SU-DHL-6 (cell line): ENCODE data around the gene HMCN2.

Experiments
- H2AFZ ChIP-seq: fragments of 200-600 bp; sonication (generic); 2 replicates; pipeline ENCODE4 v1.6.1; 2014; ENCODE audit warnings: low read depth, mild to moderate bottlenecking, moderate library complexity, mixed read lengths, antibody characterized with exemption, low read length; ENCODE audit not compliant: severe bottlenecking
- H3F3A ChIP-seq: fragments of 200-600 bp; shearing (Covaris generic); 2 replicates; pipeline ENCODE4 v1.6.0; 2016; ENCODE audit warnings: antibody characterized with exemption, mild to moderate bottlenecking; ENCODE audit not compliant: insufficient read depth
- H3K27ac ChIP-seq: fragments of 200-600 bp; sonication (generic); 2 replicates; pipeline ENCODE4 v1.5.1; 2016; ENCODE audit warnings: low read depth, mild to moderate bottlenecking, low read length, moderate library complexity, mixed read lengths
- H3K27me3 ChIP-seq: fragments of 200-600 bp; sonication (generic), shearing (Covaris generic); 2 replicates; pipeline ENCODE4 v1.6.0; 2014; ENCODE audit warnings: mild to moderate bottlenecking, low read length
- H3K36me3 ChIP-seq: fragments of 200-600 bp; sonication (generic); 2 replicates; pipeline ENCODE4 v1.6.1; 2014; ENCODE audit warnings: mild to moderate bottlenecking, low read length, mixed read lengths
- H3K4me2 ChIP-seq: fragments of 300-600, 200-600 bp; shearing (Covaris generic), sonication (generic); 2 replicates; pipeline ENCODE4 v1.6.0; 2014; ENCODE audit warnings: low read length, low read depth, mild to moderate bottlenecking; ENCODE audit not compliant: poor library complexity, severe bottlenecking
- H3K4me3 ChIP-seq: fragments of 200-600 bp; sonication (generic); 2 replicates; pipeline ENCODE4 v1.5.1; 2014; ENCODE audit warnings: antibody characterized with exemption, low read length, mild to moderate bottlenecking, mixed read lengths; ENCODE audit not compliant: insufficient read depth, poor library complexity, severe bottlenecking
- H3K79me2 ChIP-seq: fragments of 200-600 bp; sonication (generic); 2 replicates; pipeline ENCODE4 v1.6.1; 2014; ENCODE audit warnings: mild to moderate bottlenecking, low read length, moderate library complexity; ENCODE audit not compliant: insufficient read depth
- H3K9ac ChIP-seq: fragments of 200-600 bp; sonication (generic); 2 replicates; pipeline ENCODE4 v1.7.0; 2014; ENCODE audit warnings: mild to moderate bottlenecking, low read length
- H3K9me2 ChIP-seq: fragments of 200-600 bp; sonication (generic); replicated peaks from 2 replicates; pipeline ENCODE4 v1.6.1; 2014; ENCODE audit warnings: low read length; ENCODE audit not compliant: insufficient read depth
- H3K9me3 ChIP-seq: fragments of 200-600 bp; sonication (generic); 2 replicates; pipeline ENCODE4 v1.6.1; 2014; ENCODE audit warnings: low read length, mixed read lengths; ENCODE audit not compliant: insufficient read depth
- H4K20me1 ChIP-seq: fragments of 200-600 bp; sonication (generic); 2 replicates; pipeline ENCODE4 v1.6.1; 2014; ENCODE audit warnings: low read depth, mild to moderate bottlenecking, antibody characterized with exemption, low read length, moderate library complexity, mixed read lengths
- CTCF ChIP-seq: fragments of 200-600 bp; sonication (generic); IDR thresholded peaks from one replicate; pipeline ENCODE4 v1.5.1; 2017; ENCODE audit warnings: antibody characterized with exemption, mild to moderate bottlenecking, low read length, moderate library complexity; ENCODE audit not compliant: insufficient read depth, poor library complexity, severe bottlenecking
- EZH2phosphoT487 ChIP-seq: fragments of 200-600 bp; sonication (generic), shearing (Covaris generic); conservative IDR thresholded peaks from 2 replicates; pipeline ENCODE4 v1.6.1; 2018; ENCODE audit warnings: mild to moderate bottlenecking, antibody characterized with exemption, low read length, moderate library complexity, mixed read lengths

The HMCN2 gene

GRCh38 chr9:130285271-130285670 lies 19.7 kb downstream of the HMCN2 start:
- Histone ChIP-seq H3K27me3 (no peaks in the 10 kb centered on the region), H3K4me3 (no peak overlapping the region), H3K79me2 (no peaks in the 10 kb centered on the region), H3K9ac (no peak overlapping the region), H3K9me3 (no peaks in the 10 kb centered on the region), H2AFZ (no peak overlapping the region), H3K27ac (no peak overlapping the region), H3K9me2 (no peaks in the 10 kb centered on the region), H3F3A (no peaks in the 10 kb centered on the region), H3K4me2 (no peak overlapping the region), H3K36me3 (no peaks in the 10 kb centered on the region), H4K20me1 (no peaks in the 10 kb centered on the region)
- TF ChIP-seq EZH2phosphoT487 (no peak), CTCF (no peak)

DNA sequence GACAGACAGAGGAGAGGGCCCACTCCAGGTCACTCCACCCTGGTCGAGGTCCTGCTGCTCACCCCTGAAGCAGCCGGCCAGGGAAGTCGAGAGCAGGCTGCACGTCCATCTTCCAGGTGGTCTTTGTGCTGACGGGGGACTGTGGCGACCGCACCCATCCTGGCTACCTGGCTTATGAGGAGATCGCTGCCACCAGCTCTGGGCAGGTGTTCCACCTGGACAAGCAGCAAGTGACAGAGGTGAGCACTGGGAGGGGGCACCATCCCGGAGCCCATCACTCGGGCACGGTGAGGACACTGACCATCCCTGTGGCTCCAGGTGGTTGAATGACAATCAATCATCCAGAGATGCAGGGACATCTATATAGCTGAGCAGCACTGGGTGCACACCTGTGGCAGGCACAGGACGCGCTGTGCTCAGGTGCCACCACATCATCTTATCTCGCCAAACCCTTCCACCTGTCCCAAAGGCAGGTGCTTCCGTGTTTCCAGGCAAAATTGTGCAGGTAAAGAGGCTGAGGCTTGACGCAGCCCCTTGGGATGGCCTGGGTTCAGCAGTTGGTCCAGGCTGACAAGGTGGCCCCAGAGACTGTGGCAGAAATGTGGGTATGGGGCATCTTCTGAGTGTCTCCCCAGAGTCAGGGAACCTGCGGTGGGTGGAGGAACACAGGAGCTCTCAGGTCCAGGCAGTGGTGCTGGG lies 20.7 kb downstream of the HMCN2 start:
- TF ChIP-seq EZH2phosphoT487 (no peak), CTCF (no peak)
- Histone ChIP-seq H3K27ac (no peak overlapping the region), H4K20me1 (no peaks in the 10 kb centered on the region), H3K79me2 (no peaks in the 10 kb centered on the region), H3K4me3 (no peak overlapping the region), H3K9me3 (no peaks in the 10 kb centered on the region), H3K27me3 (no peaks in the 10 kb centered on the region), H3K9me2 (no peaks in the 10 kb centered on the region), H3K4me2 (no peak overlapping the region), H3F3A (no peaks in the 10 kb centered on the region), H2AFZ (no peak overlapping the region), H3K36me3 (no peaks in the 10 kb centered on the region), H3K9ac (no peak overlapping the region)

GRCh38 chr9:130286781-130287428 lies 21.3 kb downstream of the HMCN2 start:
- H3K9ac ChIP-seq, result no peak overlapping the region
- no peaks in the 10 kb centered on the region for H3K9me3 ChIP-seq
- no peaks in the 10 kb centered on the region for H4K20me1 ChIP-seq
- H3K4me2 ChIP-seq, result no peak overlapping the region
- no peaks in the 10 kb centered on the region for H3F3A ChIP-seq
- no peak overlapping the region for H2AFZ ChIP-seq
- H3K27me3 ChIP-seq, result no peaks in the 10 kb centered on the region
- TF ChIP-seq CTCF (no peak), EZH2phosphoT487 (no peak)
- no peaks in the 10 kb centered on the region for H3K79me2 ChIP-seq
- no peaks in the 10 kb centered on the region for H3K36me3 ChIP-seq
- H3K4me3 ChIP-seq, result no peak overlapping the region
- no peaks in the 10 kb centered on the region for H3K9me2 ChIP-seq
- H3K27ac ChIP-seq, result no peak overlapping the region
